GM19328 (cell line): ENCODE data around the gene POLR1D.

Experiments used
- ATAC-seq: cut with Tn5 transposase; IDR thresholded peaks from one replicate; pipeline ENCODE4 v1.9.1; 2021; ENCODE audit warnings: mild to moderate bottlenecking, moderate library complexity; ENCODE audit not compliant: unreplicated experiment

POLR1D gene

DNA sequence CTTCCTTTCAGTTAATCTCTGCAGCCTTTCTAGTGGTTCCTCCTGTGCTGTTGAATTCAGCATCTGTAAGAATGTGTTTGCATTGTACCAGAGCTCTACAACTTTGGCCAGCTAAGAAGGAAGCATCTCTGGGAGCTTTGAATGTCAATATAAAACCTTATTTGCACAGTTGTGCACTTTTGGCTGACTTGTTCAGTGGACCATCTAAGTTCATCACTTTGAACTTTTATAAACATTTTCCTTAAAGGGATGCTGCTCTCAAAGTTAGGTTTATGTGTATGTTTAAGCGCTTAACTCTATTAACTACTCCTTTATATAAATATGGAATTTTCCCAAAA is 15.6 kb downstream of the POLR1D start:
- ATAC-seq, result no peak

DNA sequence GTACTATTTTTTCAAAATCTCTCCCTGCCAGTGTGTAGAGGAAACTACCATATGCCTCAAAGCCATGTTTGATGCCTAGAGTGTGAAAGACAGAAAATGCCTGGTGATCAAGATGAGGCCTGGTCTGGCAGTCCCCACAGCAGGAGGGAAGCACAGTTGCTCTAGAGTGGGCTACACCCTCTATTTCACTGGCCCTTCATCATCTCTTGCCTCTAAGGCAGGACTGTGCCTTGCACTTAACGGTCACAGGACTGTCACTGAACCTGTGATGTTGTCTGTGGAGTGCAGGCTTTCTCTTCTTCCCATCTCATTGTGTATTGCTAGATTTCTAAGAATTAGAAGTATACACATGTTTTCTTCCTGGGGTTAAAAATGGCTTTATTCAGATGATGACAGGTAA is 16.3 kb downstream of the POLR1D start:
- no peak for ATAC-seq

DNA sequence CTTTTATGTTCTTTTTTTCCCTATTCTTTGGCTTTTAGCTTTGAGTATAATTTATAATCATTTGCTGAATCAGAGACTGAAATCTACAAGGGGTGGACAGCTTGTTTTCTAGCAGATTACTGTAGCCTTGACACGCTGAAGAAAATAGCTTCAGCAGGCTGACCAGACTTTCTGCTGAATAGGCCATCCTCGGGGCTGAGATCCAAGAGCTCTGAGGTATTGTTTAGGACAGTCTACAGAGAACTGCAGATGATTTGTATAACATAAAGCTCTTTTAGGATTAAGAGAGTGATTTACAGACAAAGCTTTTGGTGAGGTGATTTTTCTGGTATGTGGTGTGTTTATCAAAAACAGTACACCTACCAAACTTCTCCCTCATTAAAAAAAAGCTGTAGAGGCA is 16.8 kb downstream of the POLR1D start:
- no peak for ATAC-seq

- ATAC-seq, result no peak
These were observed 17.5 kb downstream of the POLR1D start for GRCh38 chr13:27639186-27639585.

- ATAC-seq, result no peak
These were observed 20.2 kb downstream of the POLR1D start for GRCh38 chr13:27641711-27642502.

DNA sequence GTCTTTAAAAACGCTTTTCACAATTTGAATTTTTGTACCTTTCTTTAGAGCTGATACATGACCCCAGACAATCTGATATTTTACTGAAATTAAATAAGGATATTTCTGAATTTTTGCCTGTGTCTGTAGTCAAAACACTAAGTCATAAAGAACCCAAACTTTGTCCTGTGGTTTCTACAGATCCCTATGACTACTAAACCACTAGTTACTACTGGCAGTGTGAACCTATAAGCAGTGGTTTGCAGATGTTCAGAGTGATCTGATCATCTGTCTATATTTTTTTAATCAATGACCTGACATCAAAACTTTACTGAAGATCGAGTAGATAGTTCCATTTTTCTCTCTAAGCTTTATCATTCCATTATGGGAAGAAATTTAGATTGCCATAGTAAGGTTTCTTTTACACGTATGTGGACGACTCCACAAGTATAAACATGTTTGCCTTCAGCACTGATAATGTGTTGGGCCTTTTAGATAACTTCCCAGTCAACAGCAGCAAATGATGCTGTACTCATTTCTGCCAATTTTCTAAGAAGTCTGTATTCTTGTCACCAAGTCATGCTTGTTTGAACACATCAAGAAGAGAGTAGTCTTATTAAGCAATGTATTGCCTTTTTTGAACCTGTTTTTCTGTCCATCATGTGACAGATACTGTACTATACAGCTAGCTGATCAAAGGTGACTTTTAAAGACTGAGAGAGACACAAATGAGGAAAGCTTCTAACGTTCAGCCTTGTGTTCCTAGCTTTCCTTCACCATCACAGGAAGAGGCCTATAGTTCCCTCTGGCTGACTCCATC is 21.8 kb downstream of the POLR1D start:
- no peak for ATAC-seq

DNA sequence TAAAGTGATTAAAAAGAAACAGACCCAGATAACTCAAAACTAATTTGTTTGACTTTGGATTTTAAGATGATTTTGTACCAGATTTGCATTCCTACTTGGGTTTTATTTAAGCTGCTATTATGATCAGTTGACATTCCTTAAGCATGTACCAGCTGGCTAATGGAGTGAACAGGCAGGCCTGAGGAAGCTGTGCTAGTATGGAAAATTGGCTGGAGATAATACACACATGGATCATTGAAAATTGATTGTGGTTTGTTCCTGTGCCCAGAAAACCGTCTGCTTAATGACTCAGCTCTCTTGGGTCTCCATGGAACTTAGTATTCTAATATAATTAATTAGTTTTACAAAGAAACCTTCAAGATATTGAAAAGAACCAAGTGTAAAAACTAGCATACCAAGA is 22.6 kb downstream of the POLR1D start:
- ATAC-seq, result no peak

DNA sequence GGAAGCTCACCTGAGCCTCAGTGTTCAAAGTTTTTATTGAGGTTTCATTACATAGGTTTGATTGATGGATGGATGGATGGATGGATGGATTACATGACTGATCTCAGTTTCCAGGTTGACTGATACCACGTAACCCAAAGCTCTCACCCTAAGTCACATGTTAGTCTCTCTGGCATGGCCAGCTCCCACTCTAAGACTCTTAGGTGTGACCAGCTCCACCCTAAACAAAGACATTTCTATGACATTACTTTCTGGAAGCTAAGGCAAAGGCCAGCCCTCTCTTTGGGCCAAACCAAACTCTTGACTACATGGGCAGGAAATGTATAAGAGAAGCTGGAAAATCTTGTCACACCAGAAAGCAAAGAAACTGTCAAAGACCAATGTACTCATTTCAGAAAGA is 28.6 kb downstream of the POLR1D start:
- ATAC-seq, result no peak

GRCh38 chr13:27654059-27654458 is 32.4 kb downstream of the POLR1D start:
- no peak for ATAC-seq

DNA sequence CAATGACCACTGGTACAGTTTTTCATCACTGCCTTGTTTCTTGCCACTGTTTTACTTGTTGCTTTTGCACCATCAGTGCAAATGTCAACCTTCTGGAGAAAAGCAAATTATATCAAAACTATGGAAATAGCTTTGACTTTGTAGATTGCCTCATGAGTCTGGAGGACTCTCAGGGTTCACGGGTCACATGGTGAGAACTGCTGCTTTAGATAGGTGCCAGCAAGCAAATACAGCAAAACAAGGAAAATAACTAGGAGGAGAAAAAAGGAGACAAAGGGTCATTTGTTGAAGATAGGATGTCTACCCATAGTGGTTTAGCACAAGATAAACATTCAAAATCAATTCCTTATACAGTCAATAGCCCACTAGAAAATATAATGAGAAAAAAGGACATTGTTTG is 33.1 kb downstream of the POLR1D start:
- ATAC-seq, result no peak

DNA sequence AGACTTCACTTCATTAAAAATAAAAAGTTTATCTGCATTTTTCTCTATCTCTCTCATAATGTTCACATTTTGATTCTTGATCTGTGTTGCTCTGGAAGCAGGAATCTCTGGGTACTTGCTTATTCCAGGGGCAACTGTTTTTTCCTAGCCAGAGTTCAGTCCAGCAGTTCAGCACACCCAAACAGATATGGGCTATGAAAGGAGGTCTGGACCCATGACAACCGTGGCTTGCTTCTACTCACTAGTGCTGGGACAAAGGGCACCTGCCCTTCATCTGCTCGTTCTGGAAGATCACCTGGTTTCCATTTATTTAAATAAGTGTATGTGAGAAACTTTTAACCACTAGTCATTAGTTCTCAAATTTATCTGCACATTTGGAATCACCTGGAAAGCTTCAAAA is 36.0 kb downstream of the POLR1D start:
- no peak for ATAC-seq

DNA sequence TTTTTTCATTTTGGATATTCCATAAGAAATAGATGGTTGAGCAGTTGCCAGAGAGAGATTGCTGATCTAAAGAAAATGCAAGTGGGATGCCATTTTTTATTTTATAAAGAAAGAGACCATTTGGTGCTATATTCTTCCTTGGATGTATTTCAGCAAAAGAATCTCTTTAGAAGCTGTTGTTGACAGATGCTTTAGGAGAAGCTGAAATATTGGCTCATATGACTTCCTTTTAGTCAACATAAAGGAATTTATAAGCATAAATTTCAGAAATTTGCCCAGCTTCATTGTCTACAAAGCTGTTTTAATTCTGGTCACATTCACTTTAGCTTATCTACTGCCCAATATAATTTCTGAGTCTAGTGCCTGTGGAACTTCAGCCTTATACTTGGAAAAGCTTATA is 36.9 kb downstream of the POLR1D start:
- ATAC-seq, result no peak

DNA sequence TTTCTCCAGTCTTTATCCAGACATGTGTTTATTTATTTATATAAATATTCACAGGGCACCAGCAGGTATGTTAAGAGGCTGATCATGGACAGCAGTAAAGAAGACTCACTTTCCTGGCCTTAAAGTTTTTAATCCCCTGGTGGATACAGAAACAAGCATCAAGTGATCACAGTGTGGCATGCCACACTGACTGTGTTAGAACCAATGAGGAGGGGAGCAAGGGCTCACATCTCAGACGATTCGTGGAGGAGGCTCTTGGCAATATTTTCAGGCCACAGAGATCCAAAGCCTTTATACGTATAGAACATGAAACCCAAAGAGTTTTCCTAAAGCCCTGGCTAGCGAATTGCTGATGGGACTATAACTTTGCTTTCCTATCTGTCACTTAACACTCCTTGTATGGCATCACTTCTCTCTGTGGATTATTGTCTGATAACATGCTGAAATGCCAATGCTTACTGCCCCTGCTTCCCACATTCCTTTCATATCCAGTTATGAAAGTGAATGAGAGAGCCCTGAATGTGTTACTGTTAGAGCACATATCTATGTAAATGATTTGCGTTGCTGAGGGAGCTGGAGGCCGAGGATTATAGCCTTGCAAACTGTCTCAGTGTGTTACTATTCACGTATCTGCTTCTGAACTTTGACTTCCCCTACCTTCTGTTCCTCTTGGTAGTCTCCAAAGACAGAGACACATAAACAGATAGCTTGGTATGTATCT is 37.6 kb downstream of the POLR1D start:
- no peak for ATAC-seq

DNA sequence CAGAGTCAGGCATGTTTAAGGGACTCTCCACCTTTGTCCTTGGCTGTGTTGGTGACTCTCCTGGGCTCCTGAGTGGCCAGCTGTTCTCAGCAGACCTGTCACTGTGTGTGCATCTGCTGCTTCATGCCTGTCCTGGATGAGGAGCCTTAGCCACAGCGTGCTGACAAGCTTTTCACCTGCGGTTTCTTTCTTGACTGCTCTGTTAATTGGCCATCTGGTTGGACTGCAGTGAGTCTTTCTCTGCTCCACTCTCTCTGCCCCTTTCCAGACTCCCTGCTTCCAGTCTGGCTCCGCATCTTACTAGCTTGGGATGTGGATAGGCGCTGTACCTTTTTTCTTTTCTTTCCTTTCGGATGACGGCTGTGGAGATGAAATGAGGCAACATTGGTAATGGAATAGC is 38.8 kb downstream of the POLR1D start:
- ATAC-seq, result no peak

DNA sequence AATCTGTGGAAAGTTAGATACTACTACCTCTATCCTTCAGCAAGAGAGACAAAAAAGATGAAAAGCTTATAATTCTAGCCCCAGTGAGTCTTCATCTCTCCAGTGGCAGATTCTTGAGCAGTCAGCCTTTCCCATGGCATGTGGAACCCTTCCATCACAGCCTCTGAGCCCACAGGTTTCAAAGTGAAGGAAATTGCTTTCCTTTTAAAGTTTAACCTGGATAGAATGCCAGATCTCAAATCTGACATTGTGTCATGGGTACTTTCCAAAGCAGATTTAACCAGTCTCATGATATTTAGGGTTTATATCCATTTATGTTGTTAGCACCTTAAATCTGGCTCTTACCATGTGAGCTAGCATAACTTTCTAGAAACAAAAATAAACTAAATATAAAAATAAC is 39.3 kb downstream of the POLR1D start:
- ATAC-seq, result no peak

GRCh38 chr13:27662738-27663470 is 41.2 kb downstream of the POLR1D start:
- no peak for ATAC-seq

- ATAC-seq, result no peak
These were observed 42.3 kb downstream of the POLR1D start for GRCh38 chr13:27663947-27664346.

- ATAC-seq, result no peak
These were observed 43.6 kb downstream of the POLR1D start for GRCh38 chr13:27665333-27665732.

- ATAC-seq, result no peak
These were observed 44.1 kb downstream of the POLR1D start for GRCh38 chr13:27665761-27666160.

GRCh38 chr13:27666951-27667350 is 45.3 kb downstream of the POLR1D start:
- ATAC-seq, result no peak

DNA sequence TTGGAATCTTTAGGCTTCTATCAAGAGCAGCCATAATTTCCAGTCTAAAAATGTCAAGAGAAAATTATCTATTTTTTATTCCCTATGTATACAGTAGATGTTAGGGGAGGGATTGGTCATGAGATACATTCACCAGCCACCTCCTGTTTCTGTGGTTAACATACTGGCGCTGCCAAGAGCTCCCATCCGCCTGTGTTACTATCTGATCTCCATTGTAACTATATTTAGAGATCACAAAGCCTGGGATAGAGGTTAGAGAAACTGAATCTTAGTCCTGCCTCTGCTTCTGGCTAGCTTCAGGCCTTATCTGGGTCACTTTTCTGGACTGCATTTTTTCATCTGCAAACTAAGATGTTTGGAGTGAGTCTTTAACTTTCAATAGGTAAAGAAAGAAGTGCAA is 46.3 kb downstream of the POLR1D start:
- ATAC-seq, result no peak
